ENCODE measurements around the gene ACTN1.

- TF ChIP-seq CTCF (IDR thresholded peaks at IDR 0.05) = no peak
- TF ChIP-seq POLR2AphosphoS5 (IDR thresholded peaks at IDR 0.05) = no peak
- no peak for TF ChIP-seq POLR2A (IDR thresholded peaks at IDR 0.05; ENCODE audit: low read depth)
- no peak for TF ChIP-seq EP300 (IDR thresholded peaks at IDR 0.05)
Measured at GRCh38 chr14:68882235-68882634, 96.9 kb downstream of the ACTN1 start.

Measured in esophagus muscularis mucosa (tissue), 4 donors.